ACHN (cell line): ENCODE data around the gene FGD4.

Source experiments
- DNase-seq: peaks from one replicate; pipeline ENCODE4 v3.0.0-alpha.2; 2015
- in situ Hi-C: cut with HindIII; loops from 2 replicates; pipeline ENCODE4 v1.10.0; 2017; ENCODE audit warnings: low sequenced_read_pairs, low pct_ligation_motif_present, low pct_unique_long_range_greater_than_20kb

FGD4 gene

GRCh38 chr12:32399370-32400113 lies at the start of gene FGD4:
TSS of gene FGD4 (plus strand) at chr12:32399558.
- in situ Hi-C loops = no loop called here
- peak; percentile 95 for DNase-seq

- in situ Hi-C loops = loop anchor here (25.0 kb wide), 1 partner anchor 284 kb away; no protein-coding TSS in a partner anchor
- DNase-seq = no peak
These were observed 45.8 kb upstream of the FGD4 start for GRCh38 chr12:32353540-32353939.

- no peak for DNase-seq
- in situ Hi-C loops = loop anchor here (25.0 kb wide), 1 partner anchor 280 kb away; no protein-coding TSS in a partner anchor
These were observed 41.6 kb upstream of the FGD4 start for GRCh38 chr12:32357601-32358249.

GRCh38 chr12:32360956-32361355 lies 38.4 kb upstream of the FGD4 start:
- DNase-seq = no peak
- in situ Hi-C loops = loop anchor here (25.0 kb wide), 1 partner anchor 276 kb away; no protein-coding TSS in a partner anchor

- in situ Hi-C loops = loop anchor here (25.0 kb wide), 1 partner anchor 274 kb away; no protein-coding TSS in a partner anchor
- no peak for DNase-seq
These were observed 36.5 kb upstream of the FGD4 start for GRCh38 chr12:32362892-32363291.

- peak; percentile 81 for DNase-seq
- in situ Hi-C loops = loop anchor here (25.0 kb wide), 1 partner anchor 272 kb away; no protein-coding TSS in a partner anchor
These were observed 33.8 kb upstream of the FGD4 start for GRCh38 chr12:32365473-32366064.

- in situ Hi-C loops = loop anchor here (25.0 kb wide), 1 partner anchor 271 kb away; no protein-coding TSS in a partner anchor
- DNase-seq = peak; percentile 44
These were observed 32.6 kb upstream of the FGD4 start for GRCh38 chr12:32366714-32367113.

- in situ Hi-C loops = loop anchor here (25.0 kb wide), 1 partner anchor 270 kb away; no protein-coding TSS in a partner anchor
- DNase-seq = no peak
These were observed 32.0 kb upstream of the FGD4 start for GRCh38 chr12:32367381-32367780.

GRCh38 chr12:32369202-32369601 lies 30.2 kb upstream of the FGD4 start:
- in situ Hi-C loops = loop anchor here (25.0 kb wide), 1 partner anchor 268 kb away; no protein-coding TSS in a partner anchor
- no peak for DNase-seq

- DNase-seq = no peak
- in situ Hi-C loops = no loop called here
These were observed 21.9 kb upstream of the FGD4 start for GRCh38 chr12:32377344-32378055.

- no peak for DNase-seq
- in situ Hi-C loops = no loop called here
These were observed 20.1 kb upstream of the FGD4 start for GRCh38 chr12:32379213-32379612.

- in situ Hi-C loops = no loop called here
- no peak for DNase-seq
These were observed 19.7 kb upstream of the FGD4 start for GRCh38 chr12:32379667-32380066.

- DNase-seq = no peak
- in situ Hi-C loops = no loop called here
These were observed 17.1 kb upstream of the FGD4 start for GRCh38 chr12:32382226-32382625.

- in situ Hi-C loops = no loop called here
- peak; percentile 84 for DNase-seq
These were observed 8.7 kb upstream of the FGD4 start for GRCh38 chr12:32390572-32391219.

- in situ Hi-C loops = no loop called here
- no peak for DNase-seq
These were observed 4.3 kb upstream of the FGD4 start for GRCh38 chr12:32395026-32395425.

- no peak for DNase-seq
- in situ Hi-C loops = no loop called here
These were observed 1.7 kb upstream of the FGD4 start for GRCh38 chr12:32397696-32398095.

- in situ Hi-C loops = no loop called here
- DNase-seq = no peak
These were observed 1.2 kb upstream of the FGD4 start for GRCh38 chr12:32398181-32398580.

- DNase-seq = no peak
- in situ Hi-C loops = no loop called here
These were observed 465 bp upstream of the FGD4 start for GRCh38 chr12:32398816-32399369.
